Smooth muscle cell of the umbilical artery (primary cell): ENCODE data around the gene C20orf173. TPM values are rescaled to one million over a fixed set of nuclear protein-coding genes. Genes with fewer than 3 reads are reported as not detected.

Source experiments
- total RNA-seq: library from RNA; depleted of rRNA; stranded (reverse); fragments of >200 nt; gene quantifications from 2 replicates; pipeline ENCODE4 v1.2.3, GENCODE V29; 2014

C20orf173 gene
- total RNA-seq: not detected in 2 replicates

GRCh38 chr20:35529552-35529951, at the start of gene C20orf173:
Gene C20orf173 (minus strand): TSS chr20:35529652. CDS start chr20:35529373, 279 bp downstream.

DNA sequence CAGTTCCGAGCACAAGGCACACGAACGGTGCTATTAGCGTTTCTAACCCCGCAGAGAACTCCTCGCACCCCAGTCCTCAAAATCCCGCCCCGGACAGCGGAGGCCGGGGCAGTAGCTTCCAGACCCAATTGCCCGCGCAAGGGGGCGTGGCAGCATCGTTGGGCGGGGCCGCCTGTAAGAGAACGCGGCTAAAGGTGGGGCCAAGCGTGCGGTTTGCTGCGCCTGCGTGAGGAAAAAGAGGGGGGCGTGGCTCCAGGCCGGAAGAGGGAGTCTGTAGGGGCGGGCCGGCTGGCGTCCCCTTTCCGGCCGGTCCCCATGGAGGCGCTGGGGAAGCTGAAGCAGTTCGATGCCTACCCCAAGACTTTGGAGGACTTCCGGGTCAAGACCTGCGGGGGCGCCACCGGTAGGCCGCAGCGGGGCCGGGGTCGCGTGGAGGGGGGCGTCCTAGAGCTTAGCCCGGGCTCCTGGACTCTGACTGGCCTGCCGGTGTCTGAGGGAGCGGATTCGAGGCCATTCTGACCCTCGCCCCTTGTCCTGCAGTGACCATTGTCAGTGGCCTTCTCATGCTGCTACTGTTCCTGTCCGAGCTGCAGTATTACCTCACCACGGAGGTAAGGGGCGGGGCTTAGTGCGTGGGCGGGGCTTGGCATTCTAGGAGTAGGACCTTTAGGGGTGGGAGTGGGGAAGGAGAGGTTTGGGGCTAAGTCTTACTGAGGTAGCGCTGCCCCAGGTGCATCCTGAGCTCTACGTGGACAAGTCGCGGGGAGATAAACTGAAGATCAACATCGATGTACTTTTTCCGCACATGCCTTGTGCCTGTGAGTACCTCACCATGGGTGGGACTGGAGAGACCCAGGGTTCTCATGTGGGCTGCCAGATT, 12.6 kb upstream of the C20orf173 start, which contains the start of gene ERGIC3:
Gene ERGIC3, plus strand, starts transcription at position 296 of the 880 bp plus-strand sequence. Its CDS starts 20 bp downstream, at position 316.

Other genes with a start within 250 kb of the C20orf173 start
- gene EIF6, start 244.9 kb downstream of the C20orf173 start, total RNA-seq: 91.5 and 107 TPM in 2 replicates
- gene FAM83C, start 237.2 kb downstream of the C20orf173 start, total RNA-seq: not detected in 2 replicates
- gene UQCC1, start 117.7 kb downstream of the C20orf173 start, total RNA-seq: 19.0 and 25.0 TPM in 2 replicates
- 1.1 and 1.2 TPM in 2 replicates for gene GDF5, start 91.4 kb downstream of the C20orf173 start, total RNA-seq
- gene CEP250, start 74.1 kb downstream of the C20orf173 start, total RNA-seq: 34.7 and 50.5 TPM in 2 replicates
- gene ERGIC3, start 12.4 kb upstream of the C20orf173 start, total RNA-seq: 398 and 804 TPM in 2 replicates
- 18.6 and 31.5 TPM in 2 replicates for gene SPAG4, start 86.2 kb upstream of the C20orf173 start, total RNA-seq
- gene CPNE1, start 135.2 kb upstream of the C20orf173 start, total RNA-seq: 92.4 and 144 TPM in 2 replicates
- gene RBM12, start 135.2 kb upstream of the C20orf173 start, total RNA-seq: 37.4 and 56.5 TPM in 2 replicates
- gene NFS1, start 169.7 kb upstream of the C20orf173 start, total RNA-seq: 21.4 and 39.4 TPM in 2 replicates
- gene ROMO1, start 169.8 kb upstream of the C20orf173 start, total RNA-seq: 62.5 and 200 TPM in 2 replicates
- 242 and 396 TPM in 2 replicates for gene RBM39, start 212.6 kb upstream of the C20orf173 start, total RNA-seq
- gene PHF20, start 242.4 kb upstream of the C20orf173 start, total RNA-seq: 24.6 and 34.0 TPM in 2 replicates